Endothelial cell of umbilical vein (primary cell): ENCODE data around the gene MRPL32.

Experiments
- CTCF ChIP-seq, 2 donors: IDR thresholded peaks; 1 replicate in 1 of 2; 2 replicates in 1 of 2; pipeline ENCODE4 v1.5.1; 2011; ENCODE audit warnings: low read length in 2 of 2, mild to moderate bottlenecking in 2 of 2, moderate library complexity in 2 of 2, control low read depth in 1 of 2, inconsistent platforms in 1 of 2, low read depth in 1 of 2; ENCODE audit not compliant: insufficient read depth in 1 of 2; ENCODE audit errors: extremely low read depth in 1 of 2
- EZH2 ChIP-seq: IDR thresholded peaks from 2 replicates; pipeline ENCODE4 v1.6.1; 2012; ENCODE audit warnings: borderline replicate concordance, low read depth, mild to moderate bottlenecking, moderate library complexity, low read length, inconsistent platforms; ENCODE audit not compliant: severe bottlenecking
- FOS ChIP-seq: IDR thresholded peaks from 2 replicates; pipeline ENCODE4 v1.6.1; 2011; ENCODE audit warnings: mild to moderate bottlenecking, low read length, moderate library complexity, borderline replicate concordance; ENCODE audit not compliant: insufficient read depth
- JUN ChIP-seq: IDR thresholded peaks from 2 replicates; pipeline ENCODE4 v1.6.1; 2011; ENCODE audit warnings: borderline replicate concordance, low read depth; ENCODE audit not compliant: insufficient read length, insufficient read depth
- MYC ChIP-seq: IDR thresholded peaks from one replicate; pipeline ENCODE4 v1.6.1; 2011; ENCODE audit warnings: mild to moderate bottlenecking, low read depth, low read length
- POLR2A ChIP-seq: IDR thresholded peaks from 2 replicates; pipeline ENCODE4 v1.6.1; 2012; ENCODE audit warnings: low read depth, mild to moderate bottlenecking, control low read depth, low read length
- POLR2AphosphoS5 ChIP-seq: IDR thresholded peaks from 2 replicates; pipeline ENCODE4 v1.6.1; 2012; ENCODE audit warnings: low read depth, mild to moderate bottlenecking, control low read depth, low read length, moderate library complexity; ENCODE audit not compliant: insufficient read depth

DNA sequence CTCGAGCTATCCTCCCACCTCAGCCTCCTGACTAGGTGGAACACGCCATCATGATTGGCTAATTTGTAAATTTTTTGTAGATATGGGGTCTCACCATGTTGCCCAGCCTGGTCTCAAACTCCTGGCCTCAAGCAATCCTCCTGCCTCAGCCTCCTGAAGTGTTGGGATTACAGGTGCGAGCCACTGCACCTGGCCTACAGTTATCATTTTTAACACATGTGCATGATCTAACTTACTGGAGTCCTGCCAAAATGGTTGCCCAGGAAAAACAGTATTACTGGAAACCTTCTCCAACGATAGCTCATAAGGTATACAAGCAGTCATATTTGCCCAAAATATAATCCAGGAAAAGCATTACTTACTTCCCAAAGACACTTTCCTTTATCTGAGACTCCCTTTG, 20.2 kb downstream of the MRPL32 start:
- TF ChIP-seq CTCF (IDR thresholded peaks at IDR 0.05; ENCODE audit: extremely low read depth in 1 of 2, insufficient read depth in 1 of 2, low read depth in 1 of 2, low read length in 2 of 2) (no peak), EZH2 (no peak), POLR2AphosphoS5 (no peak), JUN (no peak), MYC (no peak), POLR2A (no peak), FOS (no peak)
